NCI-H1417 (cell line): ENCODE results near the gene PODXL.
"Not testable (repeated sequence)": the region's sequence is repeated elsewhere in the genome, so short reads cannot be mapped to it uniquely, and the experiment has no call there.

Source experiments
- DNase-seq, 3 experiments: peaks; one replicate each; lab custom pipeline; 2025; lab: John Stamatoyannopoulos, UW

The PODXL gene

GRCh38 chr7:131511071-131511470 lies 45.4 kb downstream of the PODXL start:
- no peak for DNase-seq

DNA sequence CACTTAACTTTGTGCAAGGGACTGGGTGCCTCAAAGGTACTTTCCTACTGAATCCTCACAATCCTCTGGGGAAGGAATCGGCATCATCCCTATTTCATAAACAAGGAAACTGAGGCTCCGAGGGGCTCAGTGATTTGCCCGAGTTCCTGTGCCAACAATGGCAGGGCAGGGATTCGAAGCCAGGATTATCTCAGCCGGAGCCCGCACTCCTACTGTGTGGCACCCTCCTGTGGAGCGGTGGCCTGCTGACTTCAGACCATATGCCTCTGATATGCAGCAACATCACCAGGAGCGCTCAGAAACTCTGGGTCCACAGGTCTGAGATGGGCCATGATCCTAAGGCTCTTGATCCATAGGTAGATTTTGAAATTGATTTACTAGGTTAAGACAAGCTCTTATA lies 46.6 kb downstream of the PODXL start:
- no peak for DNase-seq

GRCh38 chr7:131508754-131509486 lies 47.5 kb downstream of the PODXL start:
- DNase-seq, result no peak

DNA sequence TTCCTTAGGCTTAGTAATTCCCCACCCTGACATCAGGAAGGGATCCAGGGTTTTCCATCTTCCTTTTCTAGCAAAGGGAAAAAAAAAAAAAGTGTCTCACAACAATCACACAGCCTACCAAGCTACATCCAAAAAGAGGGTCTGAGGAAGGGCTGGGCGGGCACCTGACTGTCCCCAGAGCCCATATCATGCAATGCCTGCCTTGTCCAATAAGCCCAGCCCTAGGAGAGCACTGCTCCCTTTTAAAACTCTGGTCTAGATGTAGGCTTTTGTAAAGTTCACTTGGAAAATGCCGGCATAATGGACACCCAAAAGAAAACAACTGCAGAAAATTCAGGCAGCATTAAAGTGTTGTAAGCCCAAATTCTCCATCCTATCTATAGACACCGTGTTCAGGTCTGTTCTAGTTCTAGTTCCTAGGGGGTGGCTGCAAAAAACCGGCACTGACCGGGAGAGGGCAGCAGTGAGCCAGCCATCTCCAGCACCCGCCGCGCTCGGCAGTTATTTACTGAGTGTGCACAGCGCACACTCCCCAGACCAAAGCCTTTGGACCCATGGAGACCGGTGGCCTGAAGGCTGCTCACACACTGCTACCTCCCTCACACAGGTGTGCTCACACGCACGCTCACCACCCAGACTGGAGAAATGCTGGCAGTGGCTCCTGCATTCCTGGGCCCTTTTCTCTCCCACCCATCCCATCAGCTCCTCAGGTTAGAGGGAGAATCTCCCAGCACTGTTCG lies 48.7 kb downstream of the PODXL start:
- DNase-seq, result peak; percentile 66 to 83 (median 74)

DNA sequence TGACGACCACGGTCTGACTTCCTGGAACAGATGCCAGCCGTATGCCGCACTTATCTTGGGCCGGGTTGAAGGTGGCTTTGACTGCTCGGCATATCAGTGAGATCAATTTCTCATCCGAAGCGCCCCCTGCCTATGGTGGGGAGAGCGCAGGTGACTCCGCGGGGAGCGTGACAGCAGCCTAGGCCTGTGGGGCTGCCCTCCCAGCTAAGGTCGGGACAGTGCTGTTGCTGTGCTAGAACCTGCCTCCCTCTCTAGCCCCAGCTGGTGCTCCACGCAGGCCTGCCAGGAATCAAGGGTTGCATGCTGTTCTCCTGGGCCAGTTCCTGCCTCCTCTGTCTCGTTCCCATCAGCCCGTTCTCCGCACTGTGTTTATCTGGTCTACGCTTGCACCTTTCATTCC lies 49.8 kb downstream of the PODXL start:
- no peak for DNase-seq

DNA sequence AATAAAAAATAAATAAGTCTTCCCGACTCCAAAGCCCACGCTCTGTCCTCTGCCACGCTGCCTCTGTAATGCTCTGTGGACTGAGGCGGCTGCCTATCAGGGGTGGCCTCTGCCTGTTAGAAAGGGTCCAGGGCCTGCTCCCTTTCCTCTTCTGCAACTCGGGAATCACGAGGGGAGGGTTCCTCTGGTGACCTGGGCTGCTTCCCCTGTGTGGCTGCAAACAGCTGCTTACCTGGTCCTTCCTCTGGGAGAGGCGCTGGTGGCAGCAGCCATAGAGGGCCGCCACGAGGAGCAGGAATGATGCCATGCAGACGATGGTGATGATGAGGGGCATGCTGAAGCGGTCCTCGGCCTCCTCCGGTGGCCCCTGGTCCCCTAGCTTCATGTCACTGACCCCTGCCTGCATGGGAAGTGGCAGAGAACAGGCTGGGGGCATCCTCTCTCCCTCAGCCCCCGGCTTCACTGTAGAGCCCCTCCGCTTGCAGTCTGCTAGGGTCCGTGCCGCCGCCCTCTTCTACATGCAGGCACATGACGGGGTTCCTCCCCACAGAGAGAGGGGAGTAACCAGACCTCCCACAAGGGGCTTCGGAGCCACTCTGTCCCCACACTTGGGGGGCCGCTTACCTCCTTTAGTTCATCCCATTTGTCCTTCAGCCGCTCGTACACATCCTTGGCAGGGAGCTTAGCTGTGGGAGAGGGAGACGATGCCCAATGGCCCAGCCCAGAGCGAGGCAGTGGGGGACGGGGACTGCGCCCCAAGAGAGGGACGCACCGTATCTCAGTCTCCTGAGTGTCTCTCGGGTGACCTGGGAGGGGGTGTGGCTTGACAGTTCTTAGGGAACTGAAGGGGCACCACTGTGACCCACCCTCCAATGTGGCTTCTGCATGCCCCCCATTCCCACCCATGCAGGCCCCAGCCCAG lies 50.5 kb downstream of the PODXL start:
- no peak for DNase-seq

DNA sequence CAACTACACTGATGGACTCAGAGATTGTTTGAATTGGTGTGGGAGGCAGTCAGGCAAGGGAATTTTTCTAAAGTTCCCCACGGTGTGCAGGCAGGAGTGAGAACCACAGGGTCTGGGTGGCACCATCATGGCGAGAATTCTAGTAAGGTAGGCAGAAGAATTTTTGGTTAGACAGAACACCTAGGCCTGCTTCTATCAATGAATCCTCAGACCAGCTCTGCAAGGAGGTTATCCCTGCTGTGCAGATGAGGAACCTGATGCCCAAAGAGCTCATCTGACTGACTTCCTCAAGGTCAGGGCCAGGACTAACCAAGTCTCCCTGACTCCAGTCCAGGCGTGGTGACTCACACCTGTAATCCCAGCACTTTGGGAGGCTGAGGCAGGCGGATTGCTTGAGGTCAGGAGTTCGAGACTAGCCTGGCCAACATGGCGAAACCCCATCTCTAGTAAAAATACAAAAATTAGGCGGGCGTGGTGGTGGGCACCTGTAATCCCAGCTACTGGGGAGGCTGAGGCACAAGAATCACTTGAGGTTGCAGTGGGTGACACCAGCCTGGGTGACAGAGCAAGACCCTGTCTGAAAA lies 51.3 kb downstream of the PODXL start:
- not testable (repeated sequence) for DNase-seq

DNA sequence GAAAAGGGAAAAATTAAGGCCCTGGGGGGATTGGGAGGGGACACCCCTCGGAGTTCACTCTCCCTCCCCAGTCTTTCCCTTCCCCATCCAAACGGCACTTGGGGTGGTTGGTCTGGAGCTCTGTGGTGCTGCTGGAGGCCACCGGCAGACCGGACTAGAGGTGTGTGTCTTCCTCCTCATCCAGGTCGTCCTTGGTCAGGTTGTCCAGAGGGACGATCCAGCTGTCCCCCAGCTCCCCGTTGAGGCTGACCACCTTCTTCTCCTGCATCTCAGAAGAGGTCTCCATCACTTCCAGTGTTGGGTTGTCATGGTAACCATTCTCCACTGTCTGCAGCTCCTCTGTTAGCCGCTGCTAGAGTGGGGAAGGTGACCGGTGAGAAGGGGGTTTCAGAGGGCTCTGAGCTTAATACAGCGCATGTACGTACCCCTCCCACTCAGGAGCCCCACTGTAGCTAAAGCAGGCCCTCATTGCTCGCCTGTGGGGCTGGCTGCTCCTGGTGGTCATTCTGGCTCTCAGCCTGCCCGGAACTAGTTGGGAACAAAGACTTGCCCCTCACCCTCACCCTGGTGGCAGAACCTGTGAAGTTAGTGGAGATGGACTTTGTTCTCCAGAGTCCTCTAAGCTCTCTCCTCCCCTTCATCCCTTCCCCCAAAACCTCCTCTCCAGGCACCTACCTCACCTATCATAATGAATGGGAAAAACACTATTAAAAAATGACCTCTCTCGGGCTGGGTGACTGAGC lies 52.1 kb downstream of the PODXL start:
- peak in 1 of 3 experiments; percentile 19 for DNase-seq

DNA sequence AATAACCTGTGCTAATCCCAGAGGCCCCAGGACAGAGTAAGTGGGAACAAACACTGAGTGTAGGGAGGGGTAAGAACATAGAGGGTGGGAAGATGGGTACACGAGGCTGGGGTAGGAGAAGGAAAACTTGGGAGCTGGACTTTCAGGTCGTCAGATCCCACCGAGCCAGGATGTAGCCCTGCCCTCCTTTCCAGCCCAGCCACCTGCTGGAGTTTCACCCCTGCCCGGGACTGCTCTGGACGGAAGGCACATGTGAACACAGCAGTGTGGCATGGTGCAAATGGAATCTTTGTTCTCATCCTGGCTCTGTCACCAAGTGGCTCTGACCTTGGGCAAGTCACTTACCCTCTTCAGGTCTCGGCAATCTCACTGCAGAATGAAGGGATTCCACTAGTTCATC lies 52.8 kb downstream of the PODXL start:
- no peak for DNase-seq

DNA sequence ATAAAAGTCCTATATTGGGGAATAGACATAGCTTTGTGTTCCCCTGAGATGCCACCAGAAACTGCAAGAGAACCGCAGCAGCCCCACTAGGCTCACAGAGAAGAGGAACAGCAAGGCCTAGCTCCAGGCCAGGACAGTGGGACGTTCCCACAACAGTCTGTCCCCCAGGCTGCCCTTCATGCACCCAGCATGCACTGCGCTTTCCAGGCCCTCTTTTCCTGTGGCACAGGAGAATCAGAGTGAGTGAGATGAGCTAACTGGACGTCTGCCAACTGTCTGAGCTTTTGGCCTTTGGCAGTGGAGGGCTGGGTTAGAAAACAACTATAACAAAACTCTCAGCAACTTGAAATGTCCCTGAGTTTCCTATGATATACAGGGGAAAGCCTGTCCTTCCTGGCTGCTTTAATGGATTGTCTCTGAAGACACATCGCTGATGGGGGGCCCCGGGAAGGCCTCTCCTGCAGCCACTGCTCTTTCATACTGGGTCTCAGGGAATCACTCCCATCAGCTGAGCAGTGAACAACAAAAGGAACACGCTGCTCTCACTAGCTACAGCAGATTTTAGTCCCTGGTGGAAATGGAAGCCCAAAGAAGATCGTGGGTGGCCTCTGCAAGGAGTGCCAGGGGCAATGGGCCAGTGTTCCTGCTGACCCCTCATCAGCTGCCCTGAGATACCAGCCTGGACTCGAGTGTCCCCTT lies 53.5 kb downstream of the PODXL start:
- DNase-seq, result peak in 1 of 3 experiments; percentile 29

- DNase-seq, result no peak
These were observed 54.3 kb downstream of the PODXL start for GRCh38 chr7:131501930-131502685.

- no peak for DNase-seq
These were observed 55.0 kb downstream of the PODXL start for GRCh38 chr7:131501422-131501821.

GRCh38 chr7:131500357-131500756 lies 56.1 kb downstream of the PODXL start:
- no peak for DNase-seq

- DNase-seq, result no peak
These were observed 56.6 kb downstream of the PODXL start for GRCh38 chr7:131499801-131500200.

DNA sequence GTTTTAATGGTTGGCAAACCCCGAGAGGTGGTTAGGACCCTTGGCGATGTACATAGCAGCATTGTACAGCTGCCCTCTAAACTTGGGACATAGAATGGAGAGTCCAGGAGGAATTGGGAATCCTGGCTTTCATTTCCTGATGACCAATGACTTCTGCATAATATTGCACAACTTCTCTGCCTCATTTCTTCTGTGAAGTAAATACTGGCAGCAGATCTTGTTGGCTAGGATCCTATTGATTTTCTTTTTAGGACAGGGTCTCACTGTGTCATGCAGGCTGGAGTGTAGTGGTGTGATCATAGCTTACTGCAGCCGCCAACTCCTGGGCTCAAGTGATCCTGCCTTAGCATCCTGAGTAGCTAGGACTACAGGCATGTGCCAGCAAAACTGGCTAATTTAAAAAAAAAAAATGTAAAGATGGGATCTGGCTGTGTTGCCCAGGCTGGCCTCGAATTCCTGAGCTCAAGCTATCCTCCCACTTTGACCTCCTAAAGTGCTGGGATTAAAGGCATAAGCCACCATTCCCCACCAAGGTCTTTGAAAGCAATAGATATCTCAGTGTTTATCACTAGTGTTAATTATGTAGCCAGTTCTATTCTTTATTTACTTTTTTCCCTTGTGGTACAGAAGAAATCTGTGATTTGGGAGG lies 58.1 kb downstream of the PODXL start:
- DNase-seq, result no peak

DNA sequence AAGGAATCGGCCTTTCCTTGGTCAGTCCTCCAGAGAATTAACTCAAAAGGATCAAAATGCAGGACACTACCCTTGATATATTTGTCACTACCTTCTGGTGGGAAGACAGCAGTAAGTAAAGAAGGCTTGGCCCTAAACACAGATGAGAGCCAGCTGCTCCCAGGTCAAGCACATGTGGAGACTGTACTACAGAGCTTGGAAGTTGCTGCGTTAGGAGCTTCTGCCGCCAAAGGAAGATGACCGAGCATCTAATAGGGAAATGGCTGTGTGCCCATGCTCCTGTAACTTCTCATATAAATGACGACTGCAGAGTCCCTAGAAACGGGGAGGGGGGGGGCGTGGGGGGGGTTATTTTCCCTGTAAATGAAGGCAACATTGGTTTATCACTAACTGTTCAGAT lies 59.0 kb downstream of the PODXL start:
- no peak for DNase-seq

- DNase-seq, result no peak
These were observed 60.5 kb downstream of the PODXL start for GRCh38 chr7:131495669-131496498.

GRCh38 chr7:131494182-131494581 lies 62.2 kb downstream of the PODXL start:
- DNase-seq, result no peak

- DNase-seq, result no peak
These were observed 62.8 kb downstream of the PODXL start for GRCh38 chr7:131493581-131493980.
